ENCODE results near the gene KRTAP10-11. TPM values are rescaled to one million over a fixed set of nuclear protein-coding genes. Genes with fewer than 3 reads are reported as not detected.

The KRTAP10-11 gene
- total RNA-seq, 4 donors from 2014 or later = not detected

- no peaks in the 10 kb centered on the region for H3K4me1 ChIP-seq
- intact Hi-C loops (cut with DNase I; ENCODE audit: low total_unique reads) = no loop called here
- DNase-seq = no peak
- TF ChIP-seq CTCF (IDR thresholded peaks at IDR 0.05) = no peak
- TF ChIP-seq POLR2A (IDR thresholded peaks at IDR 0.05) = no peak
- H3K27ac ChIP-seq = no peak overlapping the region
- no peaks in the 10 kb centered on the region for H3K36me3 ChIP-seq
- H3K27me3 ChIP-seq = no peaks in the 10 kb centered on the region
- H3K9me3 ChIP-seq = peaks cover 0 to 6% of the 10 kb centered on the region in 2 donors
- no peak overlapping the region for H3K4me3 ChIP-seq
Measured at GRCh38 chr21:44670642-44671432, 24.6 kb downstream of the KRTAP10-11 start.

GRCh38 chr21:44671911-44672310 lies 25.7 kb downstream of the KRTAP10-11 start:
- no peak for TF ChIP-seq CTCF (IDR thresholded peaks at IDR 0.05)
- TF ChIP-seq POLR2A (IDR thresholded peaks at IDR 0.05) = no peak
- H3K4me1 ChIP-seq = no peaks in the 10 kb centered on the region
- H3K36me3 ChIP-seq = no peaks in the 10 kb centered on the region
- no peak for DNase-seq
- no peak overlapping the region for H3K27ac ChIP-seq
- no peaks in the 10 kb centered on the region for H3K27me3 ChIP-seq
- peaks cover 0 to 6% of the 10 kb centered on the region in 2 donors for H3K9me3 ChIP-seq
- no peak overlapping the region for H3K4me3 ChIP-seq
- intact Hi-C loops (cut with DNase I; ENCODE audit: low total_unique reads) = no loop called here

- Histone ChIP-seq H3K27me3 (no peaks in the 10 kb centered on the region), H3K4me3 (no peak overlapping the region), H3K9me3 (no peaks in the 10 kb centered on the region), H3K36me3 (no peaks in the 10 kb centered on the region), H3K27ac (no peak overlapping the region), H3K4me1 (no peaks in the 10 kb centered on the region)
- no peak for DNase-seq
- TF ChIP-seq CTCF (IDR thresholded peaks at IDR 0.05) (no peak), POLR2A (IDR thresholded peaks at IDR 0.05) (no peak)
- intact Hi-C loops (cut with DNase I; ENCODE audit: low total_unique reads) = no loop called here
Measured at GRCh38 chr21:44677881-44678280, 31.7 kb downstream of the KRTAP10-11 start.

GRCh38 chr21:44681152-44681551 lies 34.9 kb downstream of the KRTAP10-11 start:
- TF ChIP-seq POLR2A (IDR thresholded peaks at IDR 0.05) = no peak
- no peak for TF ChIP-seq CTCF (IDR thresholded peaks at IDR 0.05)
- Histone ChIP-seq H3K27ac (no peak overlapping the region), H3K9me3 (no peaks in the 10 kb centered on the region), H3K4me1 (no peaks in the 10 kb centered on the region), H3K36me3 (no peaks in the 10 kb centered on the region), H3K4me3 (no peak overlapping the region), H3K27me3 (no peaks in the 10 kb centered on the region)
- intact Hi-C loops (cut with DNase I; ENCODE audit: low total_unique reads) = no loop called here
- no peak for DNase-seq

GRCh38 chr21:44681861-44682579 lies 35.8 kb downstream of the KRTAP10-11 start, which contains the start of gene KRTAP12-1:
Gene KRTAP12-1 (minus strand): TSS chr21:44682163. CDS start chr21:44682123, 40 bp downstream.
- no peaks in the 10 kb centered on the region for H3K4me1 ChIP-seq
- H3K27ac ChIP-seq = no peak within 1 kb of the TSS
- no peaks in the 10 kb centered on the region for H3K27me3 ChIP-seq
- no peak within 1 kb of the TSS for H3K4me3 ChIP-seq
- no peaks in the 10 kb centered on the region for H3K9me3 ChIP-seq
- H3K36me3 ChIP-seq = no peaks in the 10 kb centered on the region
- DNase-seq = no peak
- TF ChIP-seq POLR2A (IDR thresholded peaks at IDR 0.05) = no peak
- TF ChIP-seq CTCF (IDR thresholded peaks at IDR 0.05) = no peak
- intact Hi-C loops (cut with DNase I; ENCODE audit: low total_unique reads) = no loop called here
